Esophagus muscularis mucosa (tissue), 3 donors: ENCODE data around the gene PRKCE.

Experiments
- CTCF ChIP-seq, 3 experiments: fragments of 200-600 bp in 2 of 3; fragments of 450-650 bp in 1 of 3; sonication (generic) in 2 of 3; IDR thresholded peaks; one replicate each; pipeline ENCODE4 v1.5.1; 2017 to 2019; ENCODE audit warnings: antibody characterized with exemption in 3 of 3, mild to moderate bottlenecking in 2 of 3, moderate library complexity in 1 of 3
- POLR2A ChIP-seq: fragments of 450-650 bp; IDR thresholded peaks from one replicate; pipeline ENCODE4 v1.6.1; 2017; ENCODE audit warnings: antibody characterized with exemption, moderate library complexity, mild to moderate bottlenecking, low read depth

GRCh38 chr2:46066601-46067000 is 415.1 kb downstream of the PRKCE start:
- TF ChIP-seq POLR2A (no peak), CTCF (IDR thresholded peaks at IDR 0.05) (no peak)
